KOPT-K1 (cell line): ENCODE measurements around the gene VRK1.

Experiments
- H3K27ac ChIP-seq: fragments of 200-600 bp; sonication (generic); 2 replicates; pipeline ENCODE4 v1.5.1; 2016; ENCODE audit warnings: antibody characterized with exemption, mild to moderate bottlenecking, low read depth, low read length; ENCODE audit not compliant: poor library complexity, severe bottlenecking
- H3K36me3 ChIP-seq: fragments of 200-600 bp; sonication (generic); 2 replicates; pipeline ENCODE4 v1.5.1; 2017; ENCODE audit warnings: antibody characterized with exemption, mild to moderate bottlenecking, low read length, moderate library complexity; ENCODE audit not compliant: insufficient read depth
- H3K9me3 ChIP-seq: fragments of 200-600 bp; sonication (generic); 2 replicates; pipeline ENCODE4 v1.5.1; 2017; ENCODE audit warnings: antibody characterized with exemption, low read length, mild to moderate bottlenecking; ENCODE audit not compliant: insufficient read depth, poor library complexity, severe bottlenecking

Gene VRK1

DNA sequence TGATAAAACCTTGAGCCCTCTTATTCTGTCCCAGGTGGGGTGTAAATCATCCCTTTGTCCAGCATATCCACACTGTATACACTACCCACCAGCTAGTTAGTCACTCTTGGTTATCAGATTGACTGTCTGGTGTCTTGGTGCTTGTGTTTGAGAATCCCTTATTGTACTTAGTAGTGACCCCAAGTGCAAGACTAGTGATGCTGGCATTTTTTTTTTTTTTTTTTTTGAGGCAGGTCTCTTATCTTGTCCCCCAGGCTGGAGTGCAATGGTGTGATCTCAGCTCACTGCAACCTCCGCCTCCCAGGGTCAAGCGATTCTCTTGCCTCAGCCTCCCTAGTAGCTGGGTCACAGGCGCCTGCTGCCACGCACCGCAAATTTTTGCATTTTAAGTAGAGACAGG is 5.8 kb downstream of the VRK1 start:
- H3K36me3 ChIP-seq, result peaks cover 18% of the 10 kb centered on the region
- no peaks in the 10 kb centered on the region for H3K9me3 ChIP-seq
- no peak overlapping the region for H3K27ac ChIP-seq

DNA sequence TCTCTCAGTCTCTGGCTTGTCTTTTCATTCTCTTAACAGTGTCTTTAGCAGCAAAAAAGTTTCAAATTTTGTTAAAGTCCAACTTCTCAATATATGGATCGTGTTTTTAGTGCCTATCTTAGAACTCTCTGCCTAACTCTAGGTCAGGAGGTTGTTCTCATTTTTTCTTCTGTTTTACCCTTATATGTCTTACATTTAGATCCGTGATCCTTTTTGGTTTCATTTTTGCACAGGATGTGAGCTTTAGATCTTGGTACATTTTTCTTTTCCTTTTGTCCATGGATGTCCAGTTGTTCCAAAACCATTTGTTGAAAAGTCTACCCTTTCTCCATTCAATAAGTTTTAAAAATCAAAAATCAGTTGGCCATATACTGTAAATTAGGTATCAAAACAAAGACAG is 6.8 kb downstream of the VRK1 start:
- no peak overlapping the region for H3K27ac ChIP-seq
- peaks cover 22% of the 10 kb centered on the region for H3K36me3 ChIP-seq
- no peaks in the 10 kb centered on the region for H3K9me3 ChIP-seq

DNA sequence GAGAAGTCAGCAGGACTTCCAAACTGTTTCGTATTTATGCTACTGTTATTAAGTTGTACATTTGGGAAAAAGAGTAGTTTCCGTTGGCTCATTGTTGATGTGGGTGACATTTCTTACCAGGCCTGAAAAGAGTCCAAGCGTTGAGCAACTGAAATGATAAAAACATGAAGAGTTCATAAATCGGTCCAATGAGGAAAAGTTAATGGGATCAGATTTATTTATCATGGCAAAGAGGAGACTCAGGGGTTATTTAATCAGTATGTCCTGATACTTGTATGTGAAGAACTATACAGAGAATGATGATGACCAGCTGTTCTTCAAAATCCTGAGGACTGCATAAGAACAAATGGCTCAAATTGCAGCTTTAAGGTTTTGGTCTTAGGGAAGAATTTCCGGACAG is 7.7 kb downstream of the VRK1 start:
- Histone ChIP-seq H3K27ac (no peak overlapping the region), H3K36me3 (peaks cover 32% of the 10 kb centered on the region), H3K9me3 (peaks cover 3% of the 10 kb centered on the region)

DNA sequence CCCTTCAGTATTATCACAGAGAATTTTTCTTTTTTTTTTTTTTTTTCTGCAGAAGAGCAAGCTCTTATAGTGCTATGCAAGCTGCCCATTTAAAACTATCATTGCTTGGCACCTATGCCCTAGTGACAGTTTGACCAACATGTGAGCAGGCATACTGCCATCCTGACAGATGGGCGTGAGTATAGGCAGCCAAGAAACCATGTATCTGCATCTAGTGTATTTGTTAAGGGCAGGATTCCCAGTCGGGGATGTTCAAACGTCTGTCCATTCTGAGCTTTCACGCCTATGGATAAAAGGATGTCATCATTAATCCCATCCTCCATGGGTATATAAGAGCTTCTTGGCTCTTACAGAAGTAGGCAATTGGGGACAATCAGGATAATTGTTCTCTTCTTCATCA is 8.8 kb downstream of the VRK1 start:
- no peak overlapping the region for H3K27ac ChIP-seq
- peaks cover 30% of the 10 kb centered on the region for H3K36me3 ChIP-seq
- peaks cover 4% of the 10 kb centered on the region for H3K9me3 ChIP-seq

DNA sequence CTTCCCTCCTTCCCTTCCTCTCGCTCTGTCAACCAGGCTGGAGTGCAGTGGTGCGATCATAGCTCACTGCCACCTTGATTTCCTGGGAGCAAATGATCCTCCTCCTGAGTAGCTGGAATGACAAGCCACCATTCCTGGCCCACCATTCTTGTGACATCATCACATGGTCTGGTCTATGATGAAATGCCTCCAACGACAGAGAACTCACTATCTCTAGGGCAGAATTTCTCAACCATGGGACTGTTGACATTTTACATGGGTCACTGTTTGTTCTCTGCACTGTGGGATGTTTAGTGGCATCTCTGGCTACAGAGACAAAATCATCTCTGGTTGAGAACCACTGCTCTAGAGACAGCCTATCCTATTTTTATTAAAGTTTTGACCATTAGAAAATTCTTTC is 9.7 kb downstream of the VRK1 start:
- Histone ChIP-seq H3K27ac (no peak overlapping the region), H3K9me3 (peaks cover 4% of the 10 kb centered on the region), H3K36me3 (peaks cover 30% of the 10 kb centered on the region)

DNA sequence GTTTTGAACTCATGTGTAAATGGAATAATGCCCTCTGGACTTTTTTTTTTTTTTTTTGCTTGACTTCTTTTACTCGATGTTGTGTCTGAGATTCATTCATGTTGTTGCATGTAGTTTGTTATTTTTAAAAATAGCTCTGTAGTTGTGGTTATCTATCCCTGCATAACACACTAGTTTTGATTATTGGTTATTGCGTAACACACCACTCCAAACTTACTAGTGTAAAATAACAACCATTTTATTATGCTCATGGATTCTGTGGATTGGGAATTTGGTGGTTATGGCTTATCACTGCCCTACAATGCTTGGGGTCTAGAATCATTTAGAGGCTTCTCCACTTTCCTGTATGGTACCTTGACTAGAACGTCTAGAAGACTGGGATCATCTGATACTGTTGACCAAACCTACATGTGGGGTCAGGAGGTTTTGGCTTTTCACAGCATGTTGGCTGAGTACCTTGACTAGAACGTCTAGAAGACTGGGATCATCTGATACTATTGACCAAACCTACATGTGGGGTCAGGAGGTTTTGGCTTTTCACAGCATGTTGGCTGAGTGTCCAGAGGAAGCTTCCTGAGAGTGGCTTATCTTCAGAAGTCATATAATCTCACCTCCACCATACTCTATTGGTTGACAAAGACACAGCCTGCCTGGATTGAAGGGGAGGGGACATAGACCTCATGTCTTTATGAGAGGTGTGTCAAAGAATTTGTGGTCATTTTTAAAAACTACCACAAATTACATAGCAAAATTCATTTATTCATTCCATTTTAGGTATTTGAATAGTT is 11.6 kb downstream of the VRK1 start:
- peaks cover 4% of the 10 kb centered on the region for H3K9me3 ChIP-seq
- peaks cover 38% of the 10 kb centered on the region for H3K36me3 ChIP-seq
- no peak overlapping the region for H3K27ac ChIP-seq

DNA sequence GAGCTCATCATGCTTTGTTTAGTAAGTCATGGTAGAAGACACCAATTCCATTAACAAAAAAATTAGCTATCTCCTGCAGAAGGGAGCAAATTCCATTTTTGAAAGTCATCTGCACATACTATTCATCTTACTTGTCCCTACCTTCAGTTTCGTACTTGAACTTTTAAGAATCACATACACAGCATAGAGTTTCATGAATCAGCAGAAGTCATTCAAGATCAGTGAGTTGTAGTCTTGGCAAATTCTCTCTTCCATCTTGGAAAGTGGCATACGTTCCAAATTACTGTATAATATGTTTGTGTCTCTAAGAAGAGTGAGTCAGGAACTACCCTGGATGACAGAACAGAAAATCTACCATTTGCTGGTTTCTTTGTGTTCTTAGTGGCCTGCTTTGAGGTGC is 14.1 kb downstream of the VRK1 start:
- peaks cover 32% of the 10 kb centered on the region for H3K36me3 ChIP-seq
- peaks cover 4% of the 10 kb centered on the region for H3K9me3 ChIP-seq
- H3K27ac ChIP-seq, result no peak overlapping the region

DNA sequence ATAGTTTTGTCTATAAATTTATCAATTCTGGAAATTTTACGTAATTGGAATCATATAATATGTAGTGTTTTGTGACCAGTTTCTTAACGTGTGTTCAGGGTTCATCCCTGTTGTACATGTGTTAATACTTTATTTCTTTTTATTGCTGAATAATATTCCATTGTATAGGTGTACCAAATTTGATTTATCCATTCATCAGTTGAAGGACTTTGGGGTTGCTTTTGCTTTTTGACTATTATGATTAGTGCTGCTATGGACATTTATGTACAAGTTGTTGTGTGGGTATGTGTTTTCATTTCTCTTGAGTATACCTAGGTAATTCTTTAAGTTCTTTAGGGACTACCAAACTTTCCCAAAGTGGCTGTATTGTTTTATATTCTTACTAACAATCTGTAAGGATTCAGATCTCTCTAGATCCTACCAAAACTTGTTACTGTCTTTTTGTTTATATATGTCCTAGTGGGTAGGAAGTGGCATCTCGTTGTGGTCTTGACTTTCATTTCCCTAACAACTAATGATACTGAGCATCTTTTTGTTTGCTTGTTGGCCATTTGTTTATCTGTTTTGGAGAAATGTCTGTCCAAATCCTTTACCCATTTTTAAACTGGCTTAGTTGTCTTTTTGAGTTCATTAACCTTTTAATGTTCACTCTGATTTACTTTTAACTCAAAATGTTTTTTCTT is 14.9 kb downstream of the VRK1 start:
- peaks cover 4% of the 10 kb centered on the region for H3K9me3 ChIP-seq
- H3K36me3 ChIP-seq, result peaks cover 24% of the 10 kb centered on the region
- no peak overlapping the region for H3K27ac ChIP-seq

DNA sequence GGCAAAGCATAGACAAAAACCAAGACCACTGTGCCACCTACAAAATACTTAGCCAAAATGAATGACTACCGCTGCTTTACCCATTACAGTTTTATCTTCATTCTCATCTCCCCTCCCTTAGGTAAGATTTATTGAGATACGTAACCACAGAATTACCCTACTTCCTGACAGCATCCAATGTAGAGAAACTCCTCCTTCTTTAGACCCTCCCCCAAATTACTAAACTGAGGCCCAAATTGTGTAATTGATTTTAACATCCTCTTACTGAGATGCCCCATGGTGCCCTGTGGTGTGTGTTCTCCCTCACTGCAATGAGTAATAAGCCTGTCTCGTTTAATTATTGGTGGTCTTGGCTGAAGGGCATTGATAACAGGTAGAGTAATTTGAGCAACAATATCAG is 19.1 kb downstream of the VRK1 start:
- Histone ChIP-seq H3K27ac (no peak overlapping the region), H3K36me3 (peaks cover 8% of the 10 kb centered on the region; the same call in 1 of the 2 replicates), H3K9me3 (no peaks in the 10 kb centered on the region)

DNA sequence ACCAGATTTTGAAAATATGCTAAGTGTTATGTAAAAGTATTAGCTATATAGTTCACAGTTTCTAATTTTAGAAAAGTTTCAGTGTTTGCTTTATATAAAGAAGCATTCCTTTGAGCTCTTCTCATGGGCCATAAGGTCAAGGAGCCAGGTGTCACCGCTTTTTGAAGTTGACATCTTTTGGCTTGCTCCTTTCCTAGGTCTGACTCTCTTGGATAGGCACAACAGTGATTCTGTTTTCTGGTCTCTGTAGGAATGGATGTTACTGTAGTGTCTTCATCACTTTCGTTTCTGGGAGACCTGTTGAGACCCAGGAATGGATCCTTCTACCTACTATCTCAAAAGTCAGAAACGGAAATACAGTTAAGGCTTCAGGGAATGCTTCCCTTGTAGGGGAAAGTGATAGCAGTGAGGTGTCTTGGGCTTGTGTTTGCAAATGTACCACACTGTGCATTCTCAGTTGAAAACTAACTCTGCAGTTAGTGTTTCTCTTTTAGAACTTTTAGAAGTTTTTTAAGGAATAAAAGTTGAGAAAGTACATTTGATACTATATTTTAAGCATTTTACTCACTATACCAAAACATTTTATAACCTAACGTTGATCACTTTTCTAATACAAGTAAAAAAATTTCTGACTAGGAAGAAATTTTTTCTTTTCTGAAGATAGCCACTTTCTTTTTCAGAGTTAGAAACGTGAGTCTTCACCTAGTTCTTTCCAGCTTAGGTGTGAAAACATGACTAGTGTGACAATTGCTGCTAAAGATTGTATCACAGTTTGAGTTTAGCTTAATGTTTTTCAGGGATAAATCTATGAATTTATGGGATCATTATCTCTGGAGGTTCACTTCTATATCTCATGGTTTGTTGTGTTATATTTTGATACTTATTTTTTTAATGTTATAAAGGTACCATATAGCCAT is 20.8 kb downstream of the VRK1 start:
- H3K9me3 ChIP-seq, result no peaks in the 10 kb centered on the region
- H3K27ac ChIP-seq, result no peak overlapping the region
- peaks cover 2% of the 10 kb centered on the region; the same call in 1 of the 2 replicates for H3K36me3 ChIP-seq

DNA sequence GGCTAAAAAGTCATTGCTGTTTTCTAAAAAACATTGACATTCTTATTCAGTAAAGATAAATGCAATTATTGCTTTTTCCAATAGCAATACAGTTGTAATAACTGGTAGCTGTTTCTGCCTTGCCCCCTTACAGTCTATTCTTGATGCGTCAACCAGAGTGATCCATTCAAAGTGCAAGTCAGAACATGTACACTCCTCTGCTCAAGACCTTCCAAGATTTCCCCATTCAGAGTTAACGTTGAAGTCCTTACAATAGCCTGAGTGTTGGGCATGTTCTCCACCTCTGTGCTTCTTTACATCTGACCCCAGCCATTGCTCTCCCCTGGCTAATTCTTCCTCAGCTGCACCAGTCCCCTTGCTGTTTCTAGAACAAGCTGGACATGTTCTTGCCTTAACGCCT is 24.3 kb downstream of the VRK1 start:
- Histone ChIP-seq H3K36me3 (no peaks in the 10 kb centered on the region; the same call in 1 of the 2 replicates), H3K27ac (no peak overlapping the region), H3K9me3 (peaks cover 7% of the 10 kb centered on the region)

DNA sequence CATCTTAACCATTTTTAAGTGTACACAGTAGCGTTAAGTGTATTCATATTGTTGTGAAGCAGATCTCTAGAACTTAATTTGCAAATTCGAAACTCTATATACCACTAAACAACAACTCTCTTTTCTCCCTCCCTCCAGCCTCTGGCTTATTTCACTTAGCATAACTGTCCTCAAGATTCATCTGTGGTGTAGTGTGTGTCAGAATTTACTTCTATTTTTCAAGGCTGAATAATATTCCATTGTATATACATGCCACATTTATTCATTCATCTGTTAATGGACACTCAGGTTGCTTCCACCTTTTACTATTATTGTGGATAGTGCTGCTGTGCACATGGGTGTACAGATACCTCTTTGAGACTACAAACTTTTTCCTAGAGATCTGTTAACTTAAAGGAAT is 26.5 kb downstream of the VRK1 start:
- no peak overlapping the region for H3K27ac ChIP-seq
- H3K9me3 ChIP-seq, result peaks cover 22% of the 10 kb centered on the region

DNA sequence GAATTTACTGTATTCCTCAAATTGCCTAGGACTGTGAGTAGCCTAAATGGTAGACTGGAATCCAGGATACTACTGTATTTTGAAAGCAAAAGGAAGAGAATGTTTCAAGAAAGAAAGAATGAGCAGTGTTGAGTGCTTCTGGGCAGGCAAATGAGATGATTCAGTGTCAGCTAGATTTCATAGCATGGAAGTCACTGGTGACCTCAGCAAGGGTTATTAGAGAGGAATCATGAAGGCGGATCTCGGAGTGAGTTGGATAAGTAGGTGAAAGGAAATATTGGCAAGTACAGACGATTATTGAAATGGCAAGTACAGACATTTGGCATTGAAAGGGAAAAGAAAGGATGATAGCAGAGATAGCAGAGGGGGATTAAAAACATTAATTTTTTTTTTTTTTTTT is 27.1 kb downstream of the VRK1 start:
- peaks cover 17% of the 10 kb centered on the region for H3K36me3 ChIP-seq
- peaks cover 28% of the 10 kb centered on the region for H3K9me3 ChIP-seq
- H3K27ac ChIP-seq, result no peak overlapping the region

More for the DNA sequence above, 26.5 kb downstream of the VRK1 start:
- peaks cover 14% of the 10 kb centered on the region for H3K36me3 ChIP-seq

DNA sequence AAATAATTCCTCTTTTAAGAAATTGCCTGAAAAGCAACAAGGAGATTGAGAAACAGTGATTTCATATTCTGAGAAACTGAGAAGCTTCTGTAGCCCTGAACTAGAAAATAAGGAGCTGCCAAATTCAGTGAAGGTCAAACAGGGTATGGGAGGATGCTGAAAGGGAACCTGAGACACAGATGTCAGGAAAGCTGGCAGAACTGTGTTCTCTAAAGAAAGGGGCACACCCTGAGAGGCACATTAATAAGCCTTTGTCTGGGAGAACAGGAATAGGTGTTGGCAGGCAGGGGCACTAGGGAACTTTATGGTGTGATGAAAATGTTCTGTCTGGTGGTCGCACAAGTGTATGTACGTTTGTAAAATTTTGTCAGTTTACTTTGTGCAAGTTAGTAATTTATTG is 29.6 kb downstream of the VRK1 start:
- Histone ChIP-seq H3K27ac (no peak overlapping the region), H3K36me3 (peaks cover 17% of the 10 kb centered on the region), H3K9me3 (peaks cover 42% of the 10 kb centered on the region)

DNA sequence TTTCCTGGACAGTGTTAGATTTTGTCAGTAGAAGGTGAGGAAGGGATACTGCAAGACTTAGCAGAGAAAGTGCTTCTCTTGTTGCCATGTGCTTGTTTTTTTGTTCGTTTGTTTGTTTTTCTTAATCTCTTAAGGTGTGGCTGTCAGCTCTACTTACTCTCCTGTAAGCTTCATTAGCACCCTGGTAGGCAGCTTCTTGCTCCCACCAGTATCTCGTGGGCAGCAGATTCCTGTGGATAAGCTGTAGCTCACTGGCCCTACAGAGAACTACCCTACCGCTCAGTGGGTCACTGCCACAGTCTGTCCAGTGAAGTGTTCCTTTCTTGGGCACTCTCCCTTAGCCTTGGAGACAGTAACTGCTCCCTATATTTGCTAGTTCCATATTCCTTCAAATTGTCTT is 30.1 kb downstream of the VRK1 start:
- H3K9me3 ChIP-seq, result peaks cover 42% of the 10 kb centered on the region
- peaks cover 17% of the 10 kb centered on the region for H3K36me3 ChIP-seq
- H3K27ac ChIP-seq, result no peak overlapping the region
